HepG2 (cell line): ENCODE data around the gene SHISA6. TPM values are rescaled to one million over a fixed set of nuclear protein-coding genes. Genes with fewer than 3 reads are reported as not detected.

Experiments
- ATAC-seq: fragments of 200-7000 bp; cut with Tn5 transposase; 3 replicates; pipeline ENCODE4 v1.9.1; 2020; ENCODE audit warnings: mild to moderate bottlenecking, moderate library complexity
- BruUV-seq: library from RNA; stranded (reverse); fragments of 400-500 nt; replicated peaks from 2 replicates; lab custom pipeline; 2021; lab: Mats Ljungman, UMichigan
- CTCF ChIA-PET: fragments of 300-600 bp; formaldehyde crosslinking; extraction: SDS; loops from one replicate; lab custom pipeline; 2021; ENCODE audit warnings: low total read pairs, inconsistent platforms, low intra/inter-chr PET ratio; lab: Yijun Ruan, JAX
- POLR2A ChIA-PET: fragments of 350-600 bp; sonication (Branson Sonifier 250); formaldehyde crosslinking; loops from one replicate; lab custom pipeline; 2020; ENCODE audit warnings: antibody characterized with exemption, inconsistent platforms; lab: Yijun Ruan, JAX
- DNase-seq: peaks from one replicate; pipeline ENCODE4 v3.0.0-alpha.2; 2015; ENCODE audit warnings: low spot score
- FAIRE-seq: peaks from 3 replicates; lab custom pipeline; 2011; peaks lifted over from hg19 to GRCh38; lab: Jason Lieb, UNC
- H2AFZ ChIP-seq: one replicate; pipeline ENCODE4 v1.6.1; 2011; ENCODE audit warnings: low read length, inconsistent platforms
- H3K27ac ChIP-seq: fragments of 300-600 bp; 3 replicates; pipeline ENCODE4 v1.8.0; 2011; ENCODE audit warnings: mixed run types, mild to moderate bottlenecking, mixed read lengths, low read length, inconsistent platforms; ENCODE audit not compliant: insufficient read depth; ENCODE audit errors: extremely low read length
- H3K27me3 ChIP-seq, 2 experiments: fragments of 200-600 bp in 1 of 2; 2 replicates in 1 of 2; 3 replicates in 1 of 2; pipeline versions ENCODE4 v1.6.0 to v1.8.0; 2011; ENCODE audit warnings: low read length in 2 of 2, mild to moderate bottlenecking in 2 of 2, moderate library complexity in 2 of 2, inconsistent platforms in 1 of 2; ENCODE audit not compliant: insufficient read depth in 2 of 2, control insufficient read depth in 1 of 2
- H3K36me3 ChIP-seq, 2 experiments: fragments of 200-600 bp in 1 of 2; replicated peaks in 1 of 2; 2 replicates in 1 of 2; 3 replicates in 1 of 2; pipeline versions ENCODE4 v1.5.1 to v1.8.0; 2011; ENCODE audit warnings: low read length in 2 of 2, inconsistent platforms in 1 of 2; ENCODE audit not compliant: insufficient read depth in 2 of 2, control insufficient read depth in 1 of 2
- H3K4me1 ChIP-seq: 2 replicates; pipeline ENCODE4 v1.5.1; 2012; ENCODE audit warnings: low read length, inconsistent platforms; ENCODE audit not compliant: insufficient read depth
- H3K4me2 ChIP-seq: 2 replicates; pipeline ENCODE4 v1.6.0; 2011; ENCODE audit warnings: low read depth, low read length, inconsistent platforms
- H3K4me3 ChIP-seq, 3 experiments: fragments of 200-600 bp in 1 of 3; sonication (generic), shearing (Covaris generic) in 1 of 3; replicated peaks in 1 of 3; 2 replicates each; pipeline ENCODE4 v1.5.1; 2011 to 2016; ENCODE audit warnings: low read length in 3 of 3, inconsistent platforms in 2 of 3, low read depth in 2 of 3, mild to moderate bottlenecking in 2 of 3, control low read depth in 1 of 3, mixed read lengths in 1 of 3; ENCODE audit not compliant: insufficient read depth in 1 of 3
- H3K79me2 ChIP-seq: one replicate; pipeline ENCODE4 v1.6.1; 2011; ENCODE audit warnings: low read length, inconsistent platforms; ENCODE audit not compliant: insufficient read depth
- H3K9ac ChIP-seq: 2 replicates; pipeline ENCODE4 v1.6.0; 2011; ENCODE audit warnings: mild to moderate bottlenecking, low read depth, low read length, inconsistent platforms; ENCODE audit not compliant: insufficient read depth
- H3K9me3 ChIP-seq: 2 replicates; pipeline ENCODE4 v1.5.1; 2012; ENCODE audit warnings: mild to moderate bottlenecking, low read length
- H4K20me1 ChIP-seq: 2 replicates; pipeline ENCODE4 v1.6.0; 2011; ENCODE audit warnings: inconsistent platforms, mild to moderate bottlenecking, low read length, moderate library complexity; ENCODE audit not compliant: insufficient read depth
- AGO2 ChIP-seq: fragments of 200-400 bp; formaldehyde crosslinking; optimal IDR thresholded peaks from 2 replicates; pipeline ENCODE3; 2017; ENCODE audit warnings: mild to moderate bottlenecking, low read depth, low read length, moderate library complexity
- ATF4 ChIP-seq, 2 experiments: fragments of 450-650 bp in 1 of 2; sonication (generic) in 1 of 2; formaldehyde crosslinking; IDR thresholded peaks; 2 replicates each; pipeline versions ENCODE4 v1.5.0 to v1.8.0; 2020 to 2022; ENCODE audit warnings: mild to moderate bottlenecking in 1 of 2, missing genetic modification reagents in 1 of 2
- BRF2 ChIP-seq: sonication (generic); formaldehyde crosslinking; IDR thresholded peaks from 2 replicates; pipeline ENCODE4 v1.8.1; 2022; ENCODE audit warnings: mild to moderate bottlenecking, missing genetic modification reagents
- EZH2 ChIP-seq: conservative IDR thresholded peaks from 2 replicates; pipeline ENCODE4 v1.6.1; 2012; ENCODE audit warnings: mild to moderate bottlenecking, low read depth, low read length, moderate library complexity
- FLYWCH1 ChIP-seq: sonication (generic); formaldehyde crosslinking; IDR thresholded peaks from 2 replicates; pipeline ENCODE4 v1.8.1; 2023; ENCODE audit warnings: mild to moderate bottlenecking, missing genetic modification reagents
- FOSL2 ChIP-seq: sonication (generic); formaldehyde crosslinking; IDR thresholded peaks from 2 replicates; pipeline ENCODE4 v1.4.0; 2020; ENCODE audit warnings: missing genetic modification reagents
- FOXP4 ChIP-seq: sonication (generic); formaldehyde crosslinking; IDR thresholded peaks from 2 replicates; pipeline ENCODE4 v1.4.0; 2020; ENCODE audit warnings: missing genetic modification reagents
- KMT2A ChIP-seq: sonication (generic); formaldehyde crosslinking; IDR thresholded peaks from 2 replicates; pipeline ENCODE4 v1.4.0; 2020; ENCODE audit warnings: missing genetic modification reagents
- NFYB ChIP-seq: sonication (generic); formaldehyde crosslinking; IDR thresholded peaks from 2 replicates; pipeline ENCODE4 v1.4.0; 2020; ENCODE audit warnings: missing genetic modification reagents
- PPARG ChIP-seq: conservative IDR thresholded peaks from 2 replicates; pipeline ENCODE4 v1.6.1; 2016; ENCODE audit warnings: missing biosample characterization, missing genetic modification reagents
- SAP130 ChIP-seq: IDR thresholded peaks from 2 replicates; pipeline ENCODE4 v1.6.1; 2016; ENCODE audit warnings: low read depth
- ZNF124 ChIP-seq: sonication (generic); formaldehyde crosslinking; IDR thresholded peaks from 2 replicates; pipeline ENCODE4 v1.4.0; 2020; ENCODE audit warnings: missing genetic modification reagents
- ZNF142 ChIP-seq: sonication (generic); formaldehyde crosslinking; IDR thresholded peaks from 2 replicates; pipeline ENCODE4 v1.4.0; 2020; ENCODE audit warnings: missing genetic modification reagents
- ZNF235 ChIP-seq: sonication (generic); formaldehyde crosslinking; IDR thresholded peaks from 2 replicates; pipeline ENCODE4 v1.8.1; 2023; ENCODE audit warnings: mild to moderate bottlenecking, missing genetic modification reagents, borderline replicate concordance
- ZNF251 ChIP-seq: sonication (generic); formaldehyde crosslinking; IDR thresholded peaks from 2 replicates; pipeline ENCODE4 v1.9.0; 2021; ENCODE audit warnings: mild to moderate bottlenecking, missing genetic modification reagents
- ZNF468 ChIP-seq: sonication (generic); formaldehyde crosslinking; IDR thresholded peaks from 2 replicates; pipeline ENCODE4 v1.8.0; 2022; ENCODE audit warnings: mild to moderate bottlenecking, moderate library complexity, missing genetic modification reagents
- WGBS: methylation state at CpG from one replicate; pipeline ENCODE4 v1.1.6; 2017; ENCODE audit warnings: low lambda C conversion rate; 5-methylcytosine and 5-hydroxymethylcytosine counted together
- in situ Hi-C: cut with HindIII; loops from 2 replicates; pipeline ENCODE4 v1.10.0; 2017; ENCODE audit warnings: low pct_unique_long_range_greater_than_20kb; ENCODE audit not compliant: extremely low pct_ligation_motif_present
- intact Hi-C: fragments of 100-400 bp; cut with micrococcal nuclease; formaldehyde crosslinking; loops from one replicate; pipeline ENCODE4 v1.10.0; 2022; ENCODE audit not compliant: unreplicated experiment
- polyA plus RNA-seq, 8 experiments: library from polyadenylated mRNA; depleted of rRNA in 3 of 8; stranded (reverse) in 7 of 8; unstranded in 1 of 8; fragments of >200 nt; fragmentation: Illumina TruSeq in 4 of 8; extraction: Trizol in 4 of 8; gene quantifications; 2 replicates each; pipeline versions ENCODE4 v1.2.1 to v1.2.3, GENCODE V29; 2011 to 2016; ENCODE audit warnings: low read depth in 4 of 8, missing spikeins in 1 of 8, mixed read lengths in 1 of 8; ENCODE audit not compliant: insufficient read depth in 1 of 8
- total RNA-seq, 5 experiments: library from RNA; depleted of rRNA; stranded (reverse); fragments of >200 nt; fragmentation: Illumina TruSeq; extraction: Trizol; gene quantifications; 2 replicates each; pipeline ENCODE4 v1.2.3, GENCODE V29; 2016; ENCODE audit warnings: low read depth in 1 of 5

SHISA6 gene
- total and polyA plus RNA-seq, 2 of the 13 experiments (the other 11 are each of a cell fraction or from before 2014, with no cell fraction given) = not detected

GRCh38 chr17:11279776-11280344, 38.8 kb downstream of the SHISA6 start:
- Histone ChIP-seq H3K9ac (no peak overlapping the region), H3K4me1 (no peaks in the 10 kb centered on the region), H3K9me3 (peaks cover 10% of the 10 kb centered on the region; the same call in 1 of the 2 replicates), H3K27me3 (no peaks in the 10 kb centered on the region), H2AFZ (no peak overlapping the region), H3K4me3 (no peak overlapping the region), H3K4me2 (no peak overlapping the region), H3K36me3 (no peaks in the 10 kb centered on the region), H4K20me1 (no peaks in the 10 kb centered on the region), H3K27ac (no peak overlapping the region), H3K79me2 (no peaks in the 10 kb centered on the region)
- FAIRE-seq (no peak), DNase-seq (no peak), ATAC-seq (no peak)
- CTCF ChIA-PET = no interaction called here
- POLR2A ChIA-PET = no interaction called here
- no TSS peak for BruUV-seq
- intact Hi-C loops (no loop called here), in situ Hi-C loops (no loop called here)
- WGBS = 2% methylated on average over 6 of the region's 6 CpGs
- no peak for TF ChIP-seq SAP130
- TF ChIP-seq ZNF235 (CRISPR knock-in tag) = no peak
- no peak for TF ChIP-seq ZNF124
- TF ChIP-seq ATF4 (CRISPR knock-in tag; IDR thresholded peaks at IDR 0.05) = no peak
- TF ChIP-seq NFYB (CRISPR knock-in tag) = no peak
- no peak for TF ChIP-seq BRF2 (CRISPR knock-in tag)
- no peak for TF ChIP-seq FOXP4 (CRISPR knock-in tag)
- no peak for TF ChIP-seq ZNF468 (CRISPR knock-in tag)
- no peak for TF ChIP-seq ZNF251 (CRISPR knock-in tag)
- TF ChIP-seq EZH2 = no peak
- no peak for TF ChIP-seq FOSL2
- no peak for TF ChIP-seq KMT2A (CRISPR knock-in tag)
- TF ChIP-seq FLYWCH1 = no peak
- TF ChIP-seq AGO2 = no peak
- no peak for TF ChIP-seq PPARG (CRISPR knock-in tag)
- TF ChIP-seq ZNF142 (CRISPR knock-in tag) = no peak
